WERI-Rb-1 (cell line): ENCODE results near the gene PLXNB2.

ENCODE experiments used
- DNase-seq: peaks from one replicate; pipeline ENCODE4 v3.0.0-alpha.2; 2020
- H3K27ac ChIP-seq: fragments of 250-450 bp; sonication (Bioruptor Pico); 2 replicates; pipeline ENCODE4 v1.5.1; 2020; ENCODE audit warnings: mild to moderate bottlenecking, moderate library complexity
- H3K27me3 ChIP-seq: fragments of 250-450 bp; sonication (Bioruptor Pico); 2 replicates; pipeline ENCODE4 v1.5.1; 2021; ENCODE audit warnings: mild to moderate bottlenecking, low read depth, moderate library complexity; ENCODE audit not compliant: insufficient read depth, severe bottlenecking
- H3K36me3 ChIP-seq: fragments of 250-450 bp; sonication (Bioruptor Pico); 2 replicates; pipeline ENCODE4 v1.5.1; 2020; ENCODE audit warnings: mild to moderate bottlenecking, moderate library complexity
- H3K4me3 ChIP-seq: 2 replicates; pipeline ENCODE4 v1.5.1; 2011; ENCODE audit warnings: low read depth, mild to moderate bottlenecking, control low read depth, low read length
- H3K9me3 ChIP-seq: fragments of 250-450 bp; sonication (Bioruptor Pico); 2 replicates; pipeline ENCODE4 v1.5.1; 2021; ENCODE audit warnings: mild to moderate bottlenecking, moderate library complexity; ENCODE audit not compliant: severe bottlenecking
- TF ChIP-seq, protein P1 (sequence below): IDR thresholded peaks from 2 replicates; pipeline ENCODE4 v1.5.1; 2011; ENCODE audit warnings: low read depth, mild to moderate bottlenecking, control low read depth, inconsistent platforms, low read length

PLXNB2 gene

DNA sequence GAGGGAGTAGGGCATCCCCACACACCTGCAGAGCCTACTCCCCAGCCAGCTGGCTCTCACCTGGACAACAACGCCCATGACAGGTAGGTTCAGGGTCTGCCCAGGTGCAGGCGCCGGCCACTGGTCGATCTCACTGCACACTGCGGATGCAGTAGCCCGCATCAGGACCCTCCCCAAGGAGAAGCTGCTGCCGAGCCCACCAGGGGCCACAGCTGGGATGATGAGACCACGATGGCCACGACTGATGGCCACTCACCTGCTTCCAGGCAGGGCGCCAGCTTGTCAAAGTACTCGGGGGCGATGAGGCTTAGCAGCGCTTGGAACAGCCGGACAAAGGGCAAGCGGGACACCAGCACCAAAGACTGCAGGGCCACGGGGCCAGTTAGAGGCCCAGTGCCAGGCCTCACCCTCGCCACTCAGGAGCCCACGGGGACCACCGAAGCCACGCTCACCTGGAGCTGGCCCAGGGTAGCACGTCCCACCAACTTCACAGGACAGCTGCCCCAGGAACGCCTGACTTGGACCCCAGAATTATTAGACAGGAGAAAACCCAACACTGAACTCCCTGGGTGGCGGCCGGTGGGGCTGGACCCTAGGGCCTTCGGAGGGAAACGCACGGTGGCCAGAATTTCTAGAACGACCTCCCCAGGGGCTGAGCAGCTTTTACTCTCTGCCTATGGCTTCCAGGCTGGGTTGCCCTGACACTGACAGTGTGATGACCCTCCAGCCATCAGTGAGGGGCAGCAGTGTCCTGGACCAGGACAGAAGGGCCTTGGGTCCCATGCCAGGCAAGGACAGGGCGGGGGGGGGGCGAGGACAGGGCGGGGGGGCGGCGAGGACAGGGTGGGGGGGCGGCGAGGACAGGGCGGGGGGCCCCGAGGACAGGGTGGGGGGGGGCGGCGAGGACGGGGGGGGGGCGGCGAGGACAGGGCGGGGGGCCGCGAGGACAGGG lies 8.9 kb upstream of the PLXNB2 start:
- no peaks in the 10 kb centered on the region for H3K27me3 ChIP-seq
- no peaks in the 10 kb centered on the region for H3K9me3 ChIP-seq
- H3K36me3 ChIP-seq, result no peaks in the 10 kb centered on the region
- no peak for DNase-seq
- no peak overlapping the region for H3K27ac ChIP-seq
- H3K4me3 ChIP-seq, result no peak overlapping the region
- TF ChIP-seq, protein P1, sequence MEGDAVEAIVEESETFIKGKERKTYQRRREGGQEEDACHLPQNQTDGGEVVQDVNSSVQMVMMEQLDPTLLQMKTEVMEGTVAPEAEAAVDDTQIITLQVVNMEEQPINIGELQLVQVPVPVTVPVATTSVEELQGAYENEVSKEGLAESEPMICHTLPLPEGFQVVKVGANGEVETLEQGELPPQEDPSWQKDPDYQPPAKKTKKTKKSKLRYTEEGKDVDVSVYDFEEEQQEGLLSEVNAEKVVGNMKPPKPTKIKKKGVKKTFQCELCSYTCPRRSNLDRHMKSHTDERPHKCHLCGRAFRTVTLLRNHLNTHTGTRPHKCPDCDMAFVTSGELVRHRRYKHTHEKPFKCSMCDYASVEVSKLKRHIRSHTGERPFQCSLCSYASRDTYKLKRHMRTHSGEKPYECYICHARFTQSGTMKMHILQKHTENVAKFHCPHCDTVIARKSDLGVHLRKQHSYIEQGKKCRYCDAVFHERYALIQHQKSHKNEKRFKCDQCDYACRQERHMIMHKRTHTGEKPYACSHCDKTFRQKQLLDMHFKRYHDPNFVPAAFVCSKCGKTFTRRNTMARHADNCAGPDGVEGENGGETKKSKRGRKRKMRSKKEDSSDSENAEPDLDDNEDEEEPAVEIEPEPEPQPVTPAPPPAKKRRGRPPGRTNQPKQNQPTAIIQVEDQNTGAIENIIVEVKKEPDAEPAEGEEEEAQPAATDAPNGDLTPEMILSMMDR, result no peak

DNA sequence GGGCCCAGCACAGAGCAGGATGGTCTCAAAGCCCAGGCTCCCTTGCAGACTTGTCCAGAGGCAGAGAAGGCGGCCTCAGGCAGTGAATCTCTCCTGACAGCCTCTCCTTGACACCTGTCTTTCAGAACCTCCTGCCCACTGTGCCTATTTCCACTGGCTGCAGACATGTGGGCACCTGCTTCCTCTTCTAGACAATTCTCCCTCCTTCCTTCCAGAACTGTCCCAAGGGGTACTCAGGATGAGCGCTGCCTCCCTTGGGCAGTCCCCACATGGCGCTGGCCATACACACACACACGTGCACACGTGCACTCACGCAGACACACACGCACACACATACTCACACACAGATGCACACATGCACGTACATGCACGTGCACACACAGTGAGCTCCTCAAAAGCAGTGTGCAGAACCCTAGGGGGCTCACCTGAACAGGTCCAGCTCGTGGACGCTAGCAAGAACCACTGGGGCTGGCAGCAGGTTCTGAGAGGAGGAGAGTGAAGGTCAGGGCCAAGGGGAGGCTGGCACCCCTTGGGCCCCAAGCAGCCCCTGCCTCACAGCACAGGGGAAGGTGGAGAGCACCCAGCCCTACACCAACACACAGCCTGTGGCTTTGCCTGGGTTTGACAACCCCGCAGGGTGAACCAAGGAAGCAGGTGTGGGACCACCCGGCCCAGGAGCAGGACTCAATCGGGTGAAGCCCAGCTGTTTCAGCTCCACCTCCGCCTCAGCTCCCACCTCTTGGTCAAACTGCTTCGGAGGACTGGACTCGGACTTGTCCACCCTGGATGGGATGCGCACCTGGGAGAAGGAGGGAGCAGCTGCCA lies 8.1 kb upstream of the PLXNB2 start:
- H3K27me3 ChIP-seq, result no peaks in the 10 kb centered on the region
- no peaks in the 10 kb centered on the region for H3K36me3 ChIP-seq
- no peak overlapping the region for H3K4me3 ChIP-seq
- H3K27ac ChIP-seq, result no peak overlapping the region
- TF ChIP-seq, protein P1, result no peak
- DNase-seq, result no peak
- no peaks in the 10 kb centered on the region for H3K9me3 ChIP-seq

DNA sequence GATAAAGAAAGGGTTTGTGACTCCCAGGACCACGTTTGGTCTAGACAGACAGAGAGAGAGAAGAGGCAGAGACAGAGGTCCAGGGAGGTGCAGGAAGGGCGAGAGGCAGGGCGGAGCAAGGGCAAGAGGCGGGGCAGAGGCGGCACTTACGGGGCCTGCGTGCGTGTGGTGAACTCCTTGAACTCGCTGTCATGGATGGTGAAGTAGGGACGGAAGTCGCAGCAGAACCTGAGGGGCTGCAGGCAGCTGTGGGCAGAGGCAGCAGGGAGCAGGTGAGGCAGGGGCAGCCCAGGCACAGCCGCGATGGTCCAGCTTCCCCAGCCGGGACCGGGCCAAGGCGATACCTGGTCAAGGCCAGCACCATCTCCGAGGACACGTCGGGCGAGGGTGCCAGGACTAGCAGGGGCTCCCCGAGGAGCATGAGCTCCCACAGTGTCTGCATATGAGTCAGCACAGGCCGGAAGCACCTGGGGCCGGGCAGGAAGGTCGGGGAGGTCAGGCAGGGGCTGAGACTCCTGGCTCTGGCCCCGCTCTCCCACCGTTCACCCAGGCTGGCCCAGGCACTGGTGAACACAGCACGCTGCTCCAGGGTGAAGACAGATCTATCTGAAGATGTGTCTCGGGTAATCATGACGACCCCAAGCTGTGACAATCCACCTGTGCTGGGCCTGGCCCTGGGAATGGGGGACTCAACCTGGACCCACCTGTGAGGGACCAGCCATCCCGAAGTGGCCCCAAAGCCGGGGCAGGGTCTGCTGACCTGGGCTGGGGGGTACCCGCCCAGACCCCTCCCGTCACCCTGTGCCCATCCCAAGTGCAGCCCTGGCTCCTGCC lies 7.2 kb upstream of the PLXNB2 start:
- no peaks in the 10 kb centered on the region for H3K27me3 ChIP-seq
- H3K27ac ChIP-seq, result no peak overlapping the region
- no peak overlapping the region for H3K4me3 ChIP-seq
- no peaks in the 10 kb centered on the region for H3K36me3 ChIP-seq
- TF ChIP-seq, protein P1, result no peak
- H3K9me3 ChIP-seq, result no peaks in the 10 kb centered on the region
- DNase-seq, result no peak

DNA sequence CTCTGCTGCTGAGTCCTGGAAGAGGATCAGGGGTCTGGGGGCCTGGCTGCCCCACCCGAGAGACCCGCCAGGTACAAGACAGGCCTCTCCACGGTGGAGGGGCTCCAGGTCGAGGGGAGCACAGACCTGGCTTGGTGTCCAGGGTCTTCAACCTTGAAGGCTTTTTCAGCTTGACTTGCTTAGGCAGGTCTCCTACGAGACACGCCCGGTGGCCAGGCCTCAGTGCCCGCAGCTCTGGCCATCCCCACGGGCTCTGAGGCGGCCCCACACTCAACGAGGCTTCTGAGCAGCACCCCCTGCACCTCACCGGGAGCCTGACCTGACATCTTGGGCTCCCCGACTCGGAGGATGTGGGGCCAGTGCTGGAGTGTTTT lies 6.6 kb upstream of the PLXNB2 start:
- no peaks in the 10 kb centered on the region for H3K27me3 ChIP-seq
- DNase-seq, result no peak
- H3K36me3 ChIP-seq, result no peaks in the 10 kb centered on the region
- no peaks in the 10 kb centered on the region for H3K9me3 ChIP-seq
- TF ChIP-seq, protein P1, result no peak
- no peak overlapping the region for H3K27ac ChIP-seq
- H3K4me3 ChIP-seq, result no peak overlapping the region

DNA sequence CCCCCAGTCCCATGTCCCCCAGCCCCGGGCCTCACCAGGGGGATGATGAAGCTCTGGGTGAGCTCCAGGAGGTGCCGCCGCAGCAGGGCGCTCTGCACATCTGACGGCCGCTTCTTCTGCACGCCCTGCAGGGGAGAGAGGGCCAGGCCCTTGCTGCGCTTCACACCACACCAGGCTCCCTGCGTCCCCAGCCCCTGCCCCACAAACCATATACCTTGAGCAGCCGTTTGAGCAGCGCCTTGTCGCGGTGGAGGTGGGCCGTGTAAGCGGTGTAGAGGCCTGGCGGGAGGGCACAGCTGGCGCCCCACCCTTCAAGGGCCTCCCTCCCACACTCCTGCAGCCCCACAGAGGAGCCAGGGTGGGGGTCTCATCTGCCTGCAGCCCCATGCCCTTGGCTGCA lies 6.2 kb upstream of the PLXNB2 start:
- H3K27ac ChIP-seq, result no peak overlapping the region
- H3K9me3 ChIP-seq, result no peaks in the 10 kb centered on the region
- no peak overlapping the region for H3K4me3 ChIP-seq
- no peak for DNase-seq
- TF ChIP-seq, protein P1, result no peak
- no peaks in the 10 kb centered on the region for H3K27me3 ChIP-seq
- no peaks in the 10 kb centered on the region for H3K36me3 ChIP-seq
